Activated CD4-positive, CD25-positive, alpha-beta regulatory T cell treated with anti-CD3 and anti-CD28 coated beads, Interleukin-2, amount 50 U/mL, for 24 hours (primary cell): ENCODE data around the gene KIF26B.
"Not testable (repeated sequence)": the region's sequence is repeated elsewhere in the genome, so short reads cannot be mapped to it uniquely, and the experiment has no call there.

Source experiments
- ATAC-seq, 2 donors: fragments of 150-1000 bp; cut with Tn5 transposase; one replicate each; pipeline ENCODE4 v1.10.0; 2021; ENCODE audit warnings: mild to moderate bottlenecking in 1 of 2, moderate library complexity in 1 of 2

Gene KIF26B

GRCh38 chr1:245688536-245689453 is 534.0 kb downstream of the KIF26B start:
- no peak for ATAC-seq

GRCh38 chr1:245690156-245690690 is 535.4 kb downstream of the KIF26B start:
- no peak for ATAC-seq

- ATAC-seq: no peak
Observed at GRCh38 chr1:245690946-245691541, 536.3 kb downstream of the KIF26B start.

DNA sequence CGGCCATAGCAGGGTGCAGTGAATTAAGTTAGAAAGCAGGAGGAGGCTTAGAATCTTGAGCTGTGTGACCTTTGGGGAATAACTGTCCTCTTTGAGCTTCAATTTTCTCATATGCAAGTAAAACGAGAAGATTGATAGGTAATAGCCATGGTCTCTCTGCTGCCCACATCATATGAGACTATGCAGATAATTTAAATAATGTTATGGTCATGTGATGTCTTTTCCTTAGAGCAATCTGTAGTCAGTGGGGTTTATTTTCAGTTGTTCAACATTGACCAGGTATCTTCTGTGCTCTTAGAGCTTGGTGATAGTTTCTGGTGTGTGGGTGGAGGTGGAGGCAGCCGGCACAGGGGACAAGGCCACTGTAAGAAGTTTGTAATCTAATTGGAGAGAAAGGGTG is 537.1 kb downstream of the KIF26B start:
- no peak for ATAC-seq

DNA sequence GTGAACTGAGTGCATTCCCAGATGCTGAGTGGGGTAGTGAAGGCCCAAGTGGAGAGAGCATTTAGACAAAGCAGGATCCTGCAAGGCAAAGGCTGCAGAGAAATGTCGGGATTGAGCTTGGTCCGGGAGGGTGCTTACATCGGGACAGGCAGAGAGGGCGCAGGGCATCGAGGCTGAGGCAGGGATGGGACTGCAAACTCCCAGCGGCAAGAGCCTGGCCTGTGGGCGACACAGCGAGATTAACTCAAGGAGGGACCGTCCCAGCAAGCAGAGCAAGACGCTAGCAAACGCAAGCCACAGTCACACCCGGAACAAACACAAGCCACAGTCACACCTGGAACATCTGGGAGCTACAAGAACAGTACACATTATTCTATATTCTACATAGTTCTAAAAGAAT is 537.5 kb downstream of the KIF26B start:
- ATAC-seq: no peak

DNA sequence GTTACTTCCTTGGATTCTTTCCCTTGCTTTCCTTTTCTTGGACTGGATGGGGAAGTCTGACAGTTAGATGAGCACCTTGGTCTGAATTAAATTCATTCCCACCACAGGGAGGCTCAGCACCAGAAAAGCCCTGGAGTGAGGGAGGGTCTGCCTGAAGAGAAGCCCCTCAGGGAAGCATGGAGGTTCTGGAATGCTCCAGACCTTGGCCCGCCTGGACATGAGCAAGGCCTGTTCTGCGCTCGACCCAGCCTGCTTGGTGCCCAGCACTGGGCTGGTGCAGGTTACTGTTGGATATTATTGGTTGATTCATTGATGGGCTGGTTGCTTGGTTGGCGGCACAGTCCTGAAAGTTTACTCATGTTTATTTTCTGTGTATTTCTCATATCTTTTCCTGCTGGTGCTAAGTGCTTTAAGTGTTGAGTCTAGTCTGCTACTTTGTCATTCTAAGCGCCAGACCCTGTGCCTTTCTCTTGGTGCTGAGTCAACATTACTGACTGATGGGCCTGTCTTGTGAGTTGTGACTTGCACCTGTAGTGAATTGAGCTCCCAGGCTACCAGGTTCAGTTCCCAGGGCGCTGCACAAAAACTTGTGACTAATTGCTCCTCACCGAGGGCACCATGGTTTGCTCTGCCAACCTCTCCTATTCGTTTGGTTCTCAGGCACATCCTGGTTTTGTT is 538.5 kb downstream of the KIF26B start:
- ATAC-seq: no peak

DNA sequence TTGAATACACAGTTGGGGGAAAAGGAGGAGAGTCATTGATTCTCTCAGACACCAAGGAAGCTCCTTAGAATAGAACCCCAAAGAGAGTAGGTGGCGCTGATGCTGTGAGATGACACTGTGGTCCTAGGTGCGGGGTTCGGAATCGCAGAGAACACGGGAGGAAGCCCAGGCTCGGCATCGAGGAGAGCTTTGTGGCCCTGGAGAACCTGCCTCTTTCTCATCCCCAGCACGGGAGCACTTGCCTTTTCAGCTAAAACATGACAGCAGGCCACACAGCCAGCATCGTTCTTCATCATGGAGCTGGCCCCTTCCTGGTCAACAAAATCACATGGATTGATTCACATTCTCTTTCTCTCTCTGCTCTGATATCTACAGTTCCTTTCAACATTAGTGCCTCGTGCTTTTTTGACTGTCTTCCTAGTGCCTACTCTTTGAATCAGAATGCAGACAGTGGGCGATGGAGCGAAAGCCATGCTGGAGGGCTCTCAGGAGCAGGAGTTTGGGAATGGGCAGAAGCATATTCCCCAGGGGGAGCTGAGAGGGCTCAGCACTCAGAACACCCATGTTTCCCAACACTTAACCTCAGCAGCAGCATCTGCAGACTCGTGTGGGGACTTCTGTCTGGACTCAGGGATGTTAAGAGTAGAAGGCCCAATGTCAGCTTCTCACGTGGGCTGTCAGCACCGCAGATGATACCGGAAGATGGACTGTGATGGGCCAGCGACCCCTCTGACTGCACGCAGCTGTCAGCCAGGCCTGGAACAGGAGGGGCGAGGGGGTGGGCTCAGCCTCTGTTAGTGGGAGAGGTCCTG is 539.4 kb downstream of the KIF26B start:
- no peak for ATAC-seq

- ATAC-seq: no peak
Observed at GRCh38 chr1:245694753-245695195, 540.0 kb downstream of the KIF26B start.

DNA sequence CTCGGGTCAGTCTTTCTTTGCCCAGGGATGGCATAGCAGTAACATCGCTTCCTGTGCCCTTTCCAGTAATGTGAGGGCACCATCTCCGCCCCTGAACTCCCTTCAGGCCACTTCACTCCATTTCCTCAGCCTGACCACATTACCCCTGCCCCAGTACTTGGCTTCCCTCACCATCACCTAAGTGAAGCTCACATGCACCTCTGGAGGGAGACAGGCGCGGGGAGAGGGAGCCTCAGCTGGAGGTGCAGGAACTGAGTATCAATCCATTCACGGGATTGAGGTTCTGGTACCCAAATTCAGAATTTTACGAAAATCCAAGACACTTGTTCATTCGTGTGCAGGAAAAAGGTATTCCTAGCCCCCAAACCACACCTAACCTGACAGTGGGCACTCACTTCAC is 540.4 kb downstream of the KIF26B start:
- ATAC-seq: no peak

DNA sequence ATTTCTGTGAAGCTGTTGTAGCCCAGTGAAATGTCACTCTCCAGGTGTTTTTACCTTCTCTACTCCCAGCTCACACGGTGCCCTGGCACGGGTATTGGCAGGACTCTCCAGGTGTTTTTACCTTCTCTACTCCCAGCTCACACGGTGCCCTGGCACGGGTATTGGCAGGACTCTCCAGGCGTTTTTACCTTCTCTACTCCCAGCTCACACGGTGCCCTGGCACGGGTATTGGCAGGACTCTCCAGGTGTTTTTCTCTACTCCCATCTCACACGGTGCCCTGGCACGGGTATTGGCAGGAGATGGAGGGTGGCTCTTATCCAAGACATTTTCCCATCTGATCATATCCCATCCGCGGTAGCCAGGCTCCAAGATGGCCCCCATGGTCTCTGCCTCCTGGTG is 540.9 kb downstream of the KIF26B start:
- ATAC-seq: not testable (repeated sequence)

DNA sequence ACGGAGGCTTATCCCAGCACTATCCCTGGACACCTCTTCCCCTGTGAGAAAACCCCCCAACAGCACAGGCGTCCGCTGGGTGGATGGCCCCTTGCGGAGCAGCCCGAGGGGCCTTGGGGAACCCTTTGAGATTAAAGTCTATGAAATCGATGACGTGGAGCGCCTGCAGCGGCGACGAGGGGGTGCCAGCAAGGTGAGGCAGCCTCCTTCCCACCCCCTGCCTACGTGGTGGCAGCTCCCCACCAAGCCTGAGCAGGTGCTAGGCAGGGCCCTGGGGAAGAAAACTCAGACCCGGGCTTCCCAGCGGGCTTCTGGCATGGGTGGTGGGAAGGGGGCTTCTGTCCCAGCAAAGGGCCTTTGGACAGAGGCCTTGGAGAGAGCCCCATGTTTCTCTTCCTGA is 543.3 kb downstream of the KIF26B start:
- no peak for ATAC-seq

DNA sequence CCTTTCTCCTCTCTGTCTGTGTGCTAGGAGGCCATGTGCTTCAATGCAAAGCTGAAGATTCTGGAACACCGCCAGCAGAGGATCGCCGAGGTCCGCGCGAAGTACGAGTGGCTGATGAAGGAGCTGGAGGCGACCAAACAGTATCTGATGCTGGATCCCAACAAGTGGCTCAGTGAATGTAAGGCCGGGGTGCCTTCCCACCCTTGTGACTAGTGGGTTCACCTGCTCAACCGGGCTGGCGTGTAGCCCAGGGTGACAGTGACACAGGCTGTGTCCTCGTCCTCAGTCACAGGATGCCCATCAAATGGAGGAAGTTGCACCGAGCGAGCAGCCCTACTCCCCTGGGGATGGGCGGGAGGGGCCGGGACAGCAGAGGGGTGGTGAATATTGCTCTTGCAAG is 544.1 kb downstream of the KIF26B start:
- no peak for ATAC-seq

- ATAC-seq: no peak
Observed at GRCh38 chr1:245700631-245701030, 545.8 kb downstream of the KIF26B start.

GRCh38 chr1:245701631-245702030 is 546.8 kb downstream of the KIF26B start:
- ATAC-seq: no peak

GRCh38 chr1:245702346-245702745 is 547.6 kb downstream of the KIF26B start:
- ATAC-seq: no peak

- ATAC-seq: no peak
Observed at GRCh38 chr1:245704341-245704740, 549.6 kb downstream of the KIF26B start.

DNA sequence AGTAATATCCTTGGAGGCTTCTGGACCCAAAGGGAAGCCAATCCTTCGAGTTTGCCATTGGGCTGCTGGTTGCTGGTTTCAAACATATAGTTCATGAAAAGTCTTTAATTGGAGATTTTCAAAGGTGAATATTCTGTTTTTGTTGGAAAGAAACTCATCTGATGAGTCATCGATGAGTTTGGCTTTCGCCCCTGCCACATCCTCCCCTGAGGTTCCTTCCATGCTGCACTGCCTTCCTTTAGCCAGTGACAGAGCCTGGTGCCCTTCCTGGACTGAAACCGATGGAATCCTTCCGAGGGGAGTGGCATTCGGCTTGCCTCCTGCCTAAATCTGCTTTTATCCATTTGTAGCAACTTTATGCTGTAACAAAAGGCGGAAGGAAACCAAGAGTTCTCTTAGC is 550.0 kb downstream of the KIF26B start:
- no peak for ATAC-seq

DNA sequence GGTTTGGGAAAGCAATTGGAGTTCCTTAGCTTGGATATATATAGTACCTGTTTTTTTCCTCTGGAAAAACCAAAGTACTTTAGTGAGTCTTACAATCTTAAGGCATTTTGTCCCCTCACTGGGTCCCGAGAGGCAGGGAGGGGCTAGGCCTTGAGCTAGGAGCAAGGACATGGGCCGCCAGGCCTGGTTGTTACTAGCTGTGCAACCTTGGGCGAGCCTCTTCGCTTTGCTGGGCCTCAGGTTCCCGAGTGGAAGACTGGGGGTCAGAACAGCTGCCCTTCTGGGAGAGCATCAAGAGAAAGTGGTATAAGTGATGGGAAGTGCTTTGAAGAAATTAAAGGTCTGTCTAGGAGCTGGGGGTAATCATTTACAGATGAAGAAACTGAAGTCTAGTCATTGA is 553.2 kb downstream of the KIF26B start:
- no peak for ATAC-seq

GRCh38 chr1:245710961-245711903 is 556.4 kb downstream of the KIF26B start:
- ATAC-seq: no peak

DNA sequence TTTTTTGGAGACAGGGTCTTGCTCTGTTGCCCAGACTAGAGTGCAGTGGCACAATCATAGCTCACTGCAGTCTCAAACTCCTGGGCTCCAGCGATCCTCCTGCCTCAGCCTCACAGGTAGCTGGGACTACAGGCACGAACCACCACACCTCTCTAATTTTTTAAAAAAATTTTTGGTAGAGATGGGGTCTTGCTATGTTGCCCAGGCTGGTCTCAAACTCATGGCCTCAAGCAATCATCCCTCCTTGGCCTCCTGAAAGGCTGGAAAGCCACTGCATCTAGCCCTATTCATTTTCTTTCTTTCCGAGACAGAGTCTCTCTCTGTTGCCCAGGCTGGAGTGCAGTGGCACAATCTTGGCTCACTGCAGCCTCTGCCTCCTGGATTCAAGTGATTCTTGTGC is 559.2 kb downstream of the KIF26B start:
- ATAC-seq: not testable (repeated sequence)

GRCh38 chr1:245715291-245715701 is 560.5 kb downstream of the KIF26B start:
- ATAC-seq: no peak
